ENCODE measurements around the gene UBL5.

UBL5 gene

GRCh38 chr19:9865732-9866501 lies 38.2 kb downstream of the UBL5 start:
- Histone ChIP-seq H3K36me3 (ENCODE audit: control insufficient read depth, insufficient read depth, low read length) (no peaks in the 10 kb centered on the region), H2AFZ (no peak overlapping the region), H3K79me2 (no peaks in the 10 kb centered on the region), H3K27me3 (ENCODE audit: control insufficient read depth, insufficient read depth, low read length) (no peaks in the 10 kb centered on the region), H3K4me1 (no peaks in the 10 kb centered on the region), H3K4me2 (ENCODE audit: low read length) (no peak overlapping the region), H3K9ac (no peak overlapping the region), H3K27ac (no peak overlapping the region), H3K9me3 (ENCODE audit: control insufficient read depth, low read length) (no peaks in the 10 kb centered on the region), H3K4me3 (ENCODE audit: low read depth, low read length) (no peak overlapping the region)
- no peak for TF ChIP-seq CTCF (IDR thresholded peaks at IDR 0.05)

GRCh38 chr19:9868983-9869617 lies 41.4 kb downstream of the UBL5 start:
- Histone ChIP-seq H3K79me2 (no peaks in the 10 kb centered on the region), H2AFZ (no peak overlapping the region), H3K9ac (no peak overlapping the region), H3K36me3 (ENCODE audit: control insufficient read depth, insufficient read depth, low read length) (no peaks in the 10 kb centered on the region), H3K27ac (no peak overlapping the region), H3K4me3 (ENCODE audit: low read depth, low read length) (no peak overlapping the region), H3K4me1 (peaks cover 4% of the 10 kb centered on the region), H3K9me3 (ENCODE audit: control insufficient read depth, low read length) (no peaks in the 10 kb centered on the region), H3K4me2 (ENCODE audit: low read length) (no peak overlapping the region), H3K27me3 (ENCODE audit: control insufficient read depth, insufficient read depth, low read length) (no peaks in the 10 kb centered on the region)
- no peak for TF ChIP-seq CTCF (IDR thresholded peaks at IDR 0.05)

DNA sequence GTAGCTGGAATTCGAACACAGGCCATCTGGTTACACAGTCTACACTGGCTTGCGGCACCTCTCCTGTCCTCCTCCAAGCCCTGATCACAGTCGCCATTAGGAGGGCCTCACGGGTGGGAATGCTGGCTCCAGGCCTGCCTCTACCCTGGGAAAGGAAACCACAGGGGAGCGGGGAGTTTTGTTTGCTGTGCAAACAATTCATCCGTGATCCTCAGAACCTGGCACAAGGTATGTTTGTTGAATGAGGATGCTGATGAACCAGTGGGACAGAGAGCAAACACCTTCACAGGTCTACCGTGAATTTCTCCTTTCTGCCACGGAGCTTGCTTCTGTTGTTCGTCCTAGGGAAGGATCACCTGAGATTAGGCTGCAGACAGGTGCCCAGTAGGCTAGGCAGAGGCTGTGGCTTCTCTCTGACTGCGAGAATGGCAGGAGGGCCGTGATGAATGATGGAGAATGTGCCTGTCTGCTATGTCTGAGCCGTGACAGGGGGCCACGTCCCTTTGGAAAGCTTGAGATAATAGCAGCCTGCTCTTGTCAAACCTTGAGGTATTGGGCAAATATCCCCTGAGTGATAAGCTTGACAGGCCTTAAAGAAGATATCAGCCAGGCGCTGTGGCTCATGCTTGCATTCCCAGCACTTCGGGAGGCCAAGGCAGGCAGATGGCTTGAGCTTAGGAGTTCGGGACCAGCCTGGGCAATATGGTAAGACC lies 44.1 kb downstream of the UBL5 start:
- no peaks in the 10 kb centered on the region for H3K9me3 ChIP-seq (ENCODE audit: control insufficient read depth, low read length)
- no peaks in the 10 kb centered on the region for H3K79me2 ChIP-seq
- peak overlapping the region; percentile 43 for H2AFZ ChIP-seq
- H3K4me3 ChIP-seq (ENCODE audit: low read depth, low read length), result no peak overlapping the region
- no peak overlapping the region for H3K9ac ChIP-seq
- TF ChIP-seq CTCF (IDR thresholded peaks at IDR 0.05), result no peak
- no peak overlapping the region for H3K27ac ChIP-seq
- no peaks in the 10 kb centered on the region for H3K36me3 ChIP-seq (ENCODE audit: control insufficient read depth, insufficient read depth, low read length)
- H3K4me1 ChIP-seq, result peaks cover 4% of the 10 kb centered on the region
- H3K4me2 ChIP-seq (ENCODE audit: low read length), result no peak overlapping the region
- no peaks in the 10 kb centered on the region for H3K27me3 ChIP-seq (ENCODE audit: control insufficient read depth, insufficient read depth, low read length)

GRCh38 chr19:9872618-9873242 lies 45.0 kb downstream of the UBL5 start:
- H3K27me3 ChIP-seq (ENCODE audit: control insufficient read depth, insufficient read depth, low read length), result no peaks in the 10 kb centered on the region
- H3K9me3 ChIP-seq (ENCODE audit: control insufficient read depth, low read length), result no peaks in the 10 kb centered on the region
- no peak overlapping the region for H3K4me3 ChIP-seq (ENCODE audit: low read depth, low read length)
- H2AFZ ChIP-seq, result no peak overlapping the region
- peaks cover 4% of the 10 kb centered on the region for H3K4me1 ChIP-seq
- no peak overlapping the region for H3K9ac ChIP-seq
- H3K79me2 ChIP-seq, result no peaks in the 10 kb centered on the region
- TF ChIP-seq CTCF (IDR thresholded peaks at IDR 0.05), result no peak
- no peak overlapping the region for H3K27ac ChIP-seq
- H3K36me3 ChIP-seq (ENCODE audit: control insufficient read depth, insufficient read depth, low read length), result no peaks in the 10 kb centered on the region
- H3K4me2 ChIP-seq (ENCODE audit: low read length), result no peak overlapping the region
